Osteocyte (in vitro differentiated cells): ENCODE data around the gene HSPA4. TPM values are rescaled to one million over a fixed set of nuclear protein-coding genes. Genes with fewer than 3 reads are reported as not detected.

Experiments used
- DNase-seq: peaks from one replicate; pipeline ENCODE4 v3.0.0; 2021; ENCODE audit warnings: mixed read lengths; ENCODE audit not compliant: unreplicated experiment; ENCODE audit errors: extremely low spot score
- H3K27ac Mint-ChIP-seq: one replicate; pipeline ENCODE4 v1.8.0; 2021; ENCODE audit warnings: mild to moderate bottlenecking, mixed read lengths; ENCODE audit not compliant: unreplicated experiment
- H3K27me3 Mint-ChIP-seq: one replicate; pipeline ENCODE4 v1.8.0; 2021; ENCODE audit warnings: mixed read lengths; ENCODE audit not compliant: unreplicated experiment
- H3K36me3 Mint-ChIP-seq: one replicate; pipeline ENCODE4 v1.8.0; 2021; ENCODE audit warnings: mixed read lengths; ENCODE audit not compliant: unreplicated experiment
- H3K4me1 Mint-ChIP-seq: one replicate; pipeline ENCODE4 v1.8.0; 2021; ENCODE audit warnings: mixed read lengths; ENCODE audit not compliant: unreplicated experiment
- H3K4me3 Mint-ChIP-seq: one replicate; pipeline ENCODE4 v1.8.0; 2021; ENCODE audit warnings: mild to moderate bottlenecking, moderate library complexity, mixed read lengths; ENCODE audit not compliant: unreplicated experiment
- H3K9me3 Mint-ChIP-seq: one replicate; pipeline ENCODE4 v1.8.0; 2021; ENCODE audit warnings: mixed read lengths; ENCODE audit not compliant: unreplicated experiment
- CTCF ChIP-seq: fragments of 200-600 bp; sonication (generic); IDR thresholded peaks from 2 replicates; pipeline ENCODE4 v1.5.0; 2021; ENCODE audit warnings: antibody characterized with exemption, mild to moderate bottlenecking, moderate library complexity
- total RNA-seq: library from RNA; stranded (reverse); gene quantifications from 2 replicates; pipeline ENCODE4 v1.2.1, GENCODE V29; 2021

The HSPA4 gene
- total RNA-seq, 1 donor from 2014 or later, result 94.9 TPM

- DNase-seq, result peak; percentile 62
- no peaks in the 10 kb centered on the region for H3K36me3 Mint-ChIP-seq
- TF ChIP-seq CTCF, result no peak
- no peaks in the 10 kb centered on the region for H3K27me3 Mint-ChIP-seq
- peaks cover 9% of the 10 kb centered on the region for H3K4me1 Mint-ChIP-seq
- H3K4me3 Mint-ChIP-seq, result no peak overlapping the region
- H3K9me3 Mint-ChIP-seq, result no peaks in the 10 kb centered on the region
- no peak overlapping the region for H3K27ac Mint-ChIP-seq
Measured at GRCh38 chr5:133113331-133114061, 61.7 kb downstream of the HSPA4 start.

DNA sequence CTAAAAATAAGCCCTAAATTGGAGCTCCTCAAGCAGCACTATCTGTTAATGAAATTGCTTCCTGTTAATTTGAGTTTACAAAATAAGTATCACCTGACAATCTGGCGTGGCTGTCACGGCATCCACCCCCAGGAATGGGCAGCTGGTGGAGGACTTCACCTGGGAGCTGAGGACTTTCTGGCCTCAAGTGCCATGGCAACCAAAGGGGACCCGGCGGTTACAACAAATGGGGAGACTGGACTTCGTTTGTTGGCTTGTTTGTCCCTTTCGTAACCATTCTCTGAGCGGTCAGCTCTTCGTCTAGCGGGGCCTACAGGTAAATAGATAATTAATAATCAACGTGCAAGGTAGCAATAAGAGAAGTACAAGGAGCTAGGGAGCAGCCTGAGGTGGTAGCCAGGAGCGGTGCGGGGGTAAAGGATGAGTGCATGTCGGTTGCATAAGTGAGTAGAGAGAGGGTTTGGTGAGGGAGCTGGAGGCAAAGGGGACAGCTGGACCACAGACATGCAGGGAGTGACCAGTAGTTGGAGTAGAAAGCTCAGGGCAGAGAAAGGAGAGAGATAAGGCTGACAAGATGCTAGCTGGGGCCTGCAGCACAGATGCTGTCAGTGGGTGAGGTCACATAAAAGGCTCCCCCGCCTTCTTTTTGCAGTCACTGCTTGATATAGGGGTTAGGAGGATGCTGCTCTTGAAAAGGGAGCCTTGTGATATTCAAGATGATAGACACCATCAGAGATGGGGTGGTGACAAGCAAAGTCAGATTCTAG, 62.5 kb downstream of the HSPA4 start:
- no peaks in the 10 kb centered on the region for H3K27me3 Mint-ChIP-seq
- DNase-seq, result peak; percentile 73
- peaks cover 9% of the 10 kb centered on the region for H3K4me1 Mint-ChIP-seq
- H3K27ac Mint-ChIP-seq, result no peak overlapping the region
- H3K4me3 Mint-ChIP-seq, result no peak overlapping the region
- no peak for TF ChIP-seq CTCF
- no peaks in the 10 kb centered on the region for H3K36me3 Mint-ChIP-seq
- H3K9me3 Mint-ChIP-seq, result no peaks in the 10 kb centered on the region

DNA sequence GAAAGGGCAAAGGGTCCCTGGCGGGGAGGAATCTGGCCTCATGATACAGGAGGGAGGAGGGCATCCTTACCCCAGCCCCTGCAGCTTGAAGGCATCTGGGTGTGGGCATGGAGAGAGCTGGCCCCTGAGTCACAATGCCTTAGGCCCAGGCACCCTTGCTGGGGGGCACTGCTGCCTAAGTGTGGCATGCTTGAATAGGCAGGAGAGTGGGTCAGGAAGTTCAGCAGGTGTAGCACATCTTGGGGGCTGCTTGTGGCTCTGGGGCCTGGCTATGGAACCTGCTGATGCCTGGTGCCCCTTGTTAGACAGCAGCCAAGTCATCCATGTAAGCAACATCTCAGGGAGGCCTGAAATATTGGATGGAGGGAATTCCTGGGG, 63.1 kb downstream of the HSPA4 start:
- no peak for TF ChIP-seq CTCF
- peaks cover 9% of the 10 kb centered on the region for H3K4me1 Mint-ChIP-seq
- H3K27ac Mint-ChIP-seq, result no peak overlapping the region

DNA sequence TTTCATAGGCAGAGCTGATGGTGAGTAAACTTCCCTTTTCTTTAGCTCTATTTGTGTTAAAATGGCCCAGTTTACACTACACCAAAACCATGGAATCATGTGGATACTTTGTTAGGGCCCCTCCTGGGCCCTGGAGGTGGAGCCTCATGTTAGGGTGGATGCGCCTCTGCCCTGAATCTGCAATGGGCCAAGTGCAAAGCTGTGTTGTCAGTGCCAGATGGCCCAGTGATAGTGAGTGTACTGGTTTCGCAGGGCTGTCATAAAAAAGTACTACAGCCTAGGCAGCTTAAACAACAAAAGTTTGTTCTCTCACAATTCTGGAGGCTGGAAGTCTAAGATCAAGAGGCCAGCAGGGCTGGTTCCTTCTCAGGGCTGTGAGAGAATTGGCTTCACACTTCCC, 64.8 kb downstream of the HSPA4 start:
- H3K4me3 Mint-ChIP-seq, result no peak overlapping the region
- no peaks in the 10 kb centered on the region for H3K27me3 Mint-ChIP-seq

More for the DNA sequence above, 63.1 kb downstream of the HSPA4 start:
- DNase-seq, result peak; percentile 73
- H3K36me3 Mint-ChIP-seq, result no peaks in the 10 kb centered on the region
- H3K4me3 Mint-ChIP-seq, result no peak overlapping the region
- no peaks in the 10 kb centered on the region for H3K27me3 Mint-ChIP-seq
- no peaks in the 10 kb centered on the region for H3K9me3 Mint-ChIP-seq

More for the DNA sequence above, 64.8 kb downstream of the HSPA4 start:
- no peak for TF ChIP-seq CTCF
- Mint-ChIP-seq H3K4me1 (peaks cover 2% of the 10 kb centered on the region), H3K9me3 (no peaks in the 10 kb centered on the region), H3K27ac (no peak overlapping the region), H3K36me3 (no peaks in the 10 kb centered on the region)
- peak; percentile 48 for DNase-seq
